HG02884 (cell line): ENCODE results near the gene BHLHE41.
A peak's percentile ranks its signal among the peaks of the same experiment; 100 is the strongest.

Experiments used
- ATAC-seq: cut with Tn5 transposase; IDR thresholded peaks from one replicate; pipeline ENCODE4 v1.9.1; 2021; ENCODE audit warnings: mild to moderate bottlenecking, moderate library complexity; ENCODE audit not compliant: unreplicated experiment

BHLHE41 gene

DNA sequence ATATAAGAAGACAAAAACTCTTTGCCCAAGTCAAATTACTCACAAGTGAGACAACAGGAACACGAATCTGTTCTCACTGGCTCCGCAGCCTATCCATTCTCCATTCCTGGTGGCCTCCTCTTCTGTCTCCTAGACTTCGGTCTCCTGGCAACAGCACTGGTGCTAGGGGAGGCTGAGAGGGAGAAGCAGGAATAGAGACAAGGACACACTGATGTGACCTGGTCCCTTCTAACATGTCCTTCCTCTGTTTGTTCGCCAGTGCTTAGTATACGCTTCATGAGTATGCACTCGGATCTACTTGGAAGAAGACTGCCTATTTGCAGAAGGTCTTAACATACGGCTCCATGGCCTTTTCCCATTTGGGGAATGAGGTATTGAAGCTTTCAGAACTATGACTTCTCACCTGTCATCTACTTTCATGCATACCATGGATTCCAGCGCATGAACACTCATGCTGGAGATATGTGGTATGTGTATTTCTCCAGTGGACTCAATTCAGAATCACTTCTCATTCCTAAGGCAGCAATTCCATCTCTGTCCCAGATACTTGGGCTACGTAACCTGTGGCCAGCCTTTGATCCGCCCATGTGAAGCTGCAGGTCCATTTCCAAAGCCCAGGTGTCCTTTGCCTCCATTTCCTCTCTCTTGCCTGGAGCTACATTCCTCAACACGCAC lies 33.9 kb downstream of the BHLHE41 start:
- ATAC-seq = no peak

DNA sequence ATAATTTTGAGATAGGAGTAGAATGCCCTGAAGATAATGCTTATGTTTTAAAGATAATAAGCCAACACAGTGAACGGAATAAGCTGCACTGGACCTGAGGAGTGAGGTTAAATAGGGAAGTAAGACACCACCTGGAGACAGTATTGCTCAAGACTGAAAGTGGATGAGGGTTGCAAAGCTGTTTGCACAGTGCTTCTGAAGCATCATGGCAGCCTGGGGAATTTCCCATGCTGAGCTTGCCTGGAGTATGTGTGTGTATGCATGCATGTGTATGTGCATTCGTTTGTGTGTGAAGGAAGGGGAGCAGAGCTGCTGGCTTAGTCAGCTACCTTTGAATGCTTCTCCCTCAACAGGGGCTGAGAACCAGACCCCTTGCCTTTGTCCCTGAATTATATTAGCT lies 35.8 kb downstream of the BHLHE41 start:
- peak; percentile 100 for ATAC-seq

DNA sequence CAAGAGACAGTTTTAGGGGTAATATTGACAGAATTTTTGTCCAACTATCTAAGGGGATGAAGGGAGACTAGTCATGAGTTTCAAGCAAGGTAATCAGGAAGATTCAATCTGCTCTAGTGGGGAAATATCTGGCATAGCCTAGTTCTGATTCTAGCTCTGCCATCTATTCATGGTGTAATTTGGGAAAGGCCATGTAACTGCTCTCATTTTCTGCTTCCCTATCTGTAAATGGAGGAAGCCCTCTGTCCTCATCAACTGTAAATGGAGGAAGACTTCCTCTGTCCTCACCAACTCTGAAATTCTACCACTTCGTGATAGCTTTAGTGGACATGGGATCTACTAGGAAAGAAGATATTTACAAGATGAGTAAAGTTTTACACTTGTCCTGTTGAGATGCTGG lies 37.9 kb downstream of the BHLHE41 start:
- no peak for ATAC-seq

DNA sequence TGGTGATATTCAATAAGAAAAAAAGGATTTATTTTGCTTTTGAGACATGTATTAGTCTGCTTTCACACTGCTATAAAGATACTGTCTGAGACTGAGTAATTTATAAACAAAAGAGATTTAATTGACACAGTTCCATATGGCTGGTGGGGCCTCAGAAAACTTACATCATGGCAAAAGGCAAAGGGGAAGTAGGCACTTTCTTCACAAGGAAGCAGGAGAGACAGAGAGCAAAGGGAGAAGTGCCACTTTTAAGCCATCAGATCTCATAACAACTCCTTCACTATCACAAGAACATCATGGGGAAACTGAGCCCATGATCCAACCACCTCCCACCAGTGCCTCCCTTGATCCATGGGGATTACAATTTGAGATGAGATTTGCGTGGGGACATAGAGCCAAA lies 43.9 kb downstream of the BHLHE41 start:
- ATAC-seq = no peak

DNA sequence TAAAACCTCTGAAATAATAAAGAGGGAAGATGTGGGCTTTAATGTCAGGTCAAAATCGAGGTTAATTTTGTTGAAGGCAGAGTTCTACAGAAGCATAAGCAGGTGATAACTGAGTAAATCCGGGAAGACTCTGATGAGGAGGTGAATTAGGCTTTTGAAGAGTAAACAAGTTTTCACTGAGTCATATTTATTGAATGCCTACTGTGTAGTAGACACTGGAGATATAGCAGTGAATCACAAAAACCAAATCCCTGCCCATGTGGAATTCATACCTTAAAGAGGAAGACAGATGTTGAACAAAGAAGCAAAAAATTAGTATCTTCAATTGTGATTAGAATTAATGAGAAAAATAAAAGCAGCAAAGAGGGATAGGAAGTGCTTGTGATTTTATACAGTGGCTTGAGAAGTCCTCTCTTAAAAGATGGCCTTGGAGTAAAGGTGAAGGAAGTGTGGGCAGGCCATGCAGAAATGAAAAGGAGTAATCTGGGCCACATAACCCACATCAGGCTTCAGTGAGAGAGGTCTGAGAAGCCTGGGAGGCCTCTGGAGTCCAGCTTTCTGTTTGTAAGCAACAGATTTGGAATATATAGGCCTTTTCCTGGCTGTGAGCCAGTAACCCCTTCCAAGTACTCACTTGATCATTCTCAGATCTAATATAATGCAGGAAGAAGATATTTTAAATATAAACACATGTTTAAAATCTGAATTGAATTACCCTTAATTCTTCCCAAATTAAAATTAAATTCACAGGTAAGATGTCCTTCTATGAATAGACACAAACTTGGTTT lies 46.7 kb downstream of the BHLHE41 start:
- no peak for ATAC-seq
